ENCODE results near the gene SLC17A9.

The SLC17A9 gene

GRCh38 chr20:63011798-63012197, 59.3 kb downstream of the SLC17A9 start:
- H3K36me3 Mint-ChIP-seq (ENCODE audit: low read depth): peaks cover 9% of the 10 kb centered on the region
- H3K4me3 Mint-ChIP-seq: no peak overlapping the region
- no peak overlapping the region for H3K27ac Mint-ChIP-seq
- H3K4me1 Mint-ChIP-seq (ENCODE audit: low read depth): peaks cover 31% of the 10 kb centered on the region
- H3K9me3 Mint-ChIP-seq: peaks cover 13% of the 10 kb centered on the region
- H3K27me3 Mint-ChIP-seq: peaks cover 45% of the 10 kb centered on the region

GRCh38 chr20:63013207-63013606, 60.7 kb downstream of the SLC17A9 start:
- Mint-ChIP-seq H3K4me1 (ENCODE audit: low read depth) (peaks cover 24% of the 10 kb centered on the region), H3K9me3 (peaks cover 13% of the 10 kb centered on the region), H3K27me3 (peaks cover 38% of the 10 kb centered on the region), H3K36me3 (ENCODE audit: low read depth) (peaks cover 9% of the 10 kb centered on the region), H3K27ac (no peak overlapping the region), H3K4me3 (no peak overlapping the region)

GRCh38 chr20:63014287-63014686, 61.8 kb downstream of the SLC17A9 start:
- Mint-ChIP-seq H3K27me3 (peaks cover 29% of the 10 kb centered on the region), H3K4me3 (no peak overlapping the region), H3K4me1 (ENCODE audit: low read depth) (peaks cover 13% of the 10 kb centered on the region), H3K9me3 (peaks cover 13% of the 10 kb centered on the region), H3K27ac (no peak overlapping the region), H3K36me3 (ENCODE audit: low read depth) (peaks cover 9% of the 10 kb centered on the region)

GRCh38 chr20:63014710-63015109, 62.2 kb downstream of the SLC17A9 start:
- Mint-ChIP-seq H3K9me3 (peaks cover 13% of the 10 kb centered on the region), H3K4me1 (ENCODE audit: low read depth) (peaks cover 9% of the 10 kb centered on the region), H3K27me3 (peaks cover 29% of the 10 kb centered on the region), H3K27ac (no peak overlapping the region), H3K4me3 (no peak overlapping the region), H3K36me3 (ENCODE audit: low read depth) (peaks cover 9% of the 10 kb centered on the region)

GRCh38 chr20:63015147-63015661, 62.7 kb downstream of the SLC17A9 start:
- Mint-ChIP-seq H3K4me3 (no peak overlapping the region), H3K27me3 (peaks cover 26% of the 10 kb centered on the region), H3K4me1 (ENCODE audit: low read depth) (peaks cover 4% of the 10 kb centered on the region), H3K9me3 (peaks cover 13% of the 10 kb centered on the region), H3K36me3 (ENCODE audit: low read depth) (peaks cover 9% of the 10 kb centered on the region), H3K27ac (no peak overlapping the region)

GRCh38 chr20:63015662-63016361, 63.3 kb downstream of the SLC17A9 start:
- no peak overlapping the region for H3K27ac Mint-ChIP-seq
- peaks cover 27% of the 10 kb centered on the region for H3K27me3 Mint-ChIP-seq
- H3K4me3 Mint-ChIP-seq: no peak overlapping the region
- H3K36me3 Mint-ChIP-seq (ENCODE audit: low read depth): peaks cover 9% of the 10 kb centered on the region
- H3K4me1 Mint-ChIP-seq (ENCODE audit: low read depth): no peaks in the 10 kb centered on the region
- H3K9me3 Mint-ChIP-seq: peaks cover 13% of the 10 kb centered on the region

- Mint-ChIP-seq H3K9me3 (peaks cover 13% of the 10 kb centered on the region), H3K4me3 (no peak overlapping the region), H3K27me3 (peaks cover 27% of the 10 kb centered on the region), H3K4me1 (ENCODE audit: low read depth) (no peaks in the 10 kb centered on the region), H3K27ac (no peak overlapping the region), H3K36me3 (ENCODE audit: low read depth) (peaks cover 9% of the 10 kb centered on the region)
Observed at GRCh38 chr20:63016514-63017075, 64.1 kb downstream of the SLC17A9 start.

- Mint-ChIP-seq H3K27ac (no peak overlapping the region), H3K27me3 (peaks cover 30% of the 10 kb centered on the region), H3K4me3 (no peak overlapping the region), H3K4me1 (ENCODE audit: low read depth) (no peaks in the 10 kb centered on the region), H3K36me3 (ENCODE audit: low read depth) (peaks cover 9% of the 10 kb centered on the region), H3K9me3 (peaks cover 13% of the 10 kb centered on the region)
Observed at GRCh38 chr20:63017076-63017825, 64.7 kb downstream of the SLC17A9 start.

GRCh38 chr20:63017826-63018411, 65.4 kb downstream of the SLC17A9 start:
- Mint-ChIP-seq H3K4me1 (ENCODE audit: low read depth) (no peaks in the 10 kb centered on the region), H3K36me3 (ENCODE audit: low read depth) (peaks cover 8% of the 10 kb centered on the region), H3K4me3 (no peak overlapping the region), H3K9me3 (peaks cover 12% of the 10 kb centered on the region), H3K27me3 (peaks cover 30% of the 10 kb centered on the region), H3K27ac (no peak overlapping the region)

Measured in stimulated activated naive CD8-positive, alpha-beta T cell treated with anti-CD3 and anti-CD28 coated beads, Interleukin-15, Interleukin-2, amounts not matched to agents 100 ng/mL and 50 ng/mL, for 24 hours (primary cell).